Measurements from ENCODE around the gene RAB3C.

The RAB3C gene

DNA sequence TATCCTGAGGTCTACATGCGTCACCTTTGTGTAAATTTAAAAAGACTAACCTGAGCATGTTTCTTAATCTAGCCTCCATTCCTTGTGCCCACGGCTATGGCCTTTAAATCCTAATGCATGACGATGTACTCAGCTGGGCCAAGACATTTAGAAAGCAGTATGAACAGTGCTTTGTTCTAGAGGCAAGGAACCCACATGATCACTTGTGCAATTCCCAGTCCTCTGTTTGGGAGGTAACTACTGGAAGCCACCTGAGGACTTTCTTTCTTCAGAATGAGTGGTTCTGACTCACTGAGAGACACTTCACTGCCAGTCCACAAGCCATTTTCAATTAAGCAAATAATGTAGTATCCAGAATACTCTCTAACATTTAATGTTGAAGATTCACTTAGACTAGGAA, 181.3 kb downstream of the RAB3C start:
- TF ChIP-seq, protein P1, sequence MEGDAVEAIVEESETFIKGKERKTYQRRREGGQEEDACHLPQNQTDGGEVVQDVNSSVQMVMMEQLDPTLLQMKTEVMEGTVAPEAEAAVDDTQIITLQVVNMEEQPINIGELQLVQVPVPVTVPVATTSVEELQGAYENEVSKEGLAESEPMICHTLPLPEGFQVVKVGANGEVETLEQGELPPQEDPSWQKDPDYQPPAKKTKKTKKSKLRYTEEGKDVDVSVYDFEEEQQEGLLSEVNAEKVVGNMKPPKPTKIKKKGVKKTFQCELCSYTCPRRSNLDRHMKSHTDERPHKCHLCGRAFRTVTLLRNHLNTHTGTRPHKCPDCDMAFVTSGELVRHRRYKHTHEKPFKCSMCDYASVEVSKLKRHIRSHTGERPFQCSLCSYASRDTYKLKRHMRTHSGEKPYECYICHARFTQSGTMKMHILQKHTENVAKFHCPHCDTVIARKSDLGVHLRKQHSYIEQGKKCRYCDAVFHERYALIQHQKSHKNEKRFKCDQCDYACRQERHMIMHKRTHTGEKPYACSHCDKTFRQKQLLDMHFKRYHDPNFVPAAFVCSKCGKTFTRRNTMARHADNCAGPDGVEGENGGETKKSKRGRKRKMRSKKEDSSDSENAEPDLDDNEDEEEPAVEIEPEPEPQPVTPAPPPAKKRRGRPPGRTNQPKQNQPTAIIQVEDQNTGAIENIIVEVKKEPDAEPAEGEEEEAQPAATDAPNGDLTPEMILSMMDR (IDR thresholded peaks at IDR 0.05; ENCODE audit: low read depth, low read length), result no peak
- DNase-seq (ENCODE audit: extremely low read depth, low read depth), result no peak

DNA sequence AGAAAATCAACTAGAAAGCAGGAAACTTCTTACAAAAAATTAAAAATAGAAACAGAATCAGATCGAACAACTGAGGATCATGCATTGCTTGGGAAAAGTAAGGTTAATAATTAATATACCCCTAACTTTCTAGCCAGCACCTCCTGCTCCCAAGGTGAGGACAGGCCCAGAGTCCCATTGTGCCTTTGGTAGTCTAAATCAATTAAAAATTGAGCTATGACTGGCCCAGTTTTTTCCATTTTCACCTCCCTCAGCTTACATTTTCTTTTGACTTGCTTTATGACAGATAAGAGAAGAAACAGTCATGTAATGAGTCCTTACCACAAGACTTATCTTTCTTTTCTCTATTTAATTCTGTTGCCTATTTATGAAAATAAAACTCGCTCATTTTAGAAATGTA, 182.2 kb downstream of the RAB3C start:
- DNase-seq (ENCODE audit: extremely low read depth, low read depth), result no peak
- TF ChIP-seq, protein P1 (IDR thresholded peaks at IDR 0.05; ENCODE audit: low read depth, low read length), result no peak

- TF ChIP-seq, protein P1 (IDR thresholded peaks at IDR 0.05; ENCODE audit: low read depth, low read length), result no peak
- DNase-seq (ENCODE audit: extremely low read depth, low read depth), result no peak
Observed at GRCh38 chr5:58767104-58767503, 184.2 kb downstream of the RAB3C start.

GRCh38 chr5:58770136-58770535, 187.3 kb downstream of the RAB3C start:
- no peak for DNase-seq (ENCODE audit: extremely low read depth, low read depth)
- TF ChIP-seq, protein P1 (IDR thresholded peaks at IDR 0.05; ENCODE audit: low read depth, low read length), result no peak

GRCh38 chr5:58771796-58772195, 188.9 kb downstream of the RAB3C start:
- no peak for DNase-seq (ENCODE audit: extremely low read depth, low read depth)
- TF ChIP-seq, protein P1 (IDR thresholded peaks at IDR 0.05; ENCODE audit: low read depth, low read length), result no peak

DNA sequence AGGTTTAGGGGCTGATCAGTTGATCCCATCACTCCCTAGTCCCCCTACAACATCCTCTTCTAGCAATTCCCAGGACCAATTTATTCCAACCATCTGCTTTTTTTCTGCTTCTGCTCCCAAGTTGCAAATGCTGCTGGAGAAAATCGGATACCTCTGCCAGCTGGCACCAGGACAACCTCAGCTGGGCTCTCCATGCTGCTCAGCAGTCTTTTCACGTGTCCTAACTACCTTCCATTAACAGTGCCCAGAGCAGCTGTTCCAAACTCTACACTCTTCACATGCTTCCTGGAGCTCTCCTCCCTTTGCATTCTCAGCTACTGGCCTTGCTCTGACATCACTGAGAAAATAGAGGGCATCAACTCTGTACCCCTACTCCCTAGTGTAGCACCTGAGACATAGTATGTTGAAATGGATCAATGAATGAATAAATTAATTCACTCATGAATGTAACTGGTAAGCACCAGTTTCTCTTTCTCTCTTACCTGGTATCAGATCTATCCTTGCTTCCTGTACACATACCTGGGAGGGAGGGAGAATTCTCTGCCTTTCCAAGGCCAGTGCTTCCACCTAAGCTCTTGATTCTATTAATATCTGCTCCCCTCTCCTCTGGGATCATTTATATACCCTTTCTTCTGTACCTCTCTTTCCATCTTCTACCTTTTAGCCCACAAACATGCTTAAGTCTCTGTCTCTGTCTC, 191.0 kb downstream of the RAB3C start:
- TF ChIP-seq, protein P1 (IDR thresholded peaks at IDR 0.05; ENCODE audit: low read depth, low read length), result no peak
- no peak for DNase-seq (ENCODE audit: extremely low read depth, low read depth)

- TF ChIP-seq, protein P1 (IDR thresholded peaks at IDR 0.05; ENCODE audit: low read depth, low read length), result no peak
- no peak for DNase-seq (ENCODE audit: extremely low read depth, low read depth)
Observed at GRCh38 chr5:58774937-58775336, 192.1 kb downstream of the RAB3C start.

All from AG09319 (cell line).